ENCODE measurements around the gene SCP2.
A peak's percentile ranks its signal among the peaks of the same experiment; 100 is the strongest.

Gene SCP2

DNA sequence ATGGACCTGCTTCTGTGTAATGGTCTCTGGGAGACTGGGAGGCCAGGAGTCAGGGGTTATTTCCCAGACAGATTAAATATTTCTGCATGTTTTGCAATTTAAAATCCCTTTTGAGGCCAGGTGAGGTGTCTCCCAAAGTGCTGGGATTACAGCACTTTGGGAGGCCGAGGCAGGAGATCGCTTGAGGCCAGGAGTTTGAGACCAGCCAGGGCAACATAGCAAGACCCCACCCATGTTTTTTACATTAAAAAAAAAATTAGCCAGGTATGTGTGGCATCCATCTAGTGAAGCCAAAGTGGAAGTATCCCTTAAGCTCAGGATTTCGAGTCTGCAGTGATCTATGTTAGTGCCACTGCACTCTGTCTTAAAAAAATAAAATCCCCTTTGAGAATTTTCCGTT, 39.6 kb upstream of the SCP2 start:
- H4K20me1 ChIP-seq (ENCODE audit: insufficient read depth, low read length, poor library complexity, severe bottlenecking), result no peaks in the 10 kb centered on the region
- H3K4me3 ChIP-seq (ENCODE audit: low read length, poor library complexity, severe bottlenecking), result no peak overlapping the region
- H3K36me3 ChIP-seq (ENCODE audit: insufficient read depth, low read length), result no peaks in the 10 kb centered on the region
- no peaks in the 10 kb centered on the region for H3K4me1 ChIP-seq (ENCODE audit: insufficient read depth, low read length, poor library complexity, severe bottlenecking)
- H3K9me3 ChIP-seq (ENCODE audit: insufficient read depth, low read depth, low read length), result no peaks in the 10 kb centered on the region
- H3K9ac ChIP-seq (ENCODE audit: low read depth, low read length, poor library complexity, severe bottlenecking), result no peak overlapping the region
- H3K27me3 ChIP-seq (ENCODE audit: insufficient read depth, low read length, poor library complexity, severe bottlenecking), result no peaks in the 10 kb centered on the region
- TF ChIP-seq, protein P1, sequence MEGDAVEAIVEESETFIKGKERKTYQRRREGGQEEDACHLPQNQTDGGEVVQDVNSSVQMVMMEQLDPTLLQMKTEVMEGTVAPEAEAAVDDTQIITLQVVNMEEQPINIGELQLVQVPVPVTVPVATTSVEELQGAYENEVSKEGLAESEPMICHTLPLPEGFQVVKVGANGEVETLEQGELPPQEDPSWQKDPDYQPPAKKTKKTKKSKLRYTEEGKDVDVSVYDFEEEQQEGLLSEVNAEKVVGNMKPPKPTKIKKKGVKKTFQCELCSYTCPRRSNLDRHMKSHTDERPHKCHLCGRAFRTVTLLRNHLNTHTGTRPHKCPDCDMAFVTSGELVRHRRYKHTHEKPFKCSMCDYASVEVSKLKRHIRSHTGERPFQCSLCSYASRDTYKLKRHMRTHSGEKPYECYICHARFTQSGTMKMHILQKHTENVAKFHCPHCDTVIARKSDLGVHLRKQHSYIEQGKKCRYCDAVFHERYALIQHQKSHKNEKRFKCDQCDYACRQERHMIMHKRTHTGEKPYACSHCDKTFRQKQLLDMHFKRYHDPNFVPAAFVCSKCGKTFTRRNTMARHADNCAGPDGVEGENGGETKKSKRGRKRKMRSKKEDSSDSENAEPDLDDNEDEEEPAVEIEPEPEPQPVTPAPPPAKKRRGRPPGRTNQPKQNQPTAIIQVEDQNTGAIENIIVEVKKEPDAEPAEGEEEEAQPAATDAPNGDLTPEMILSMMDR (conservative IDR thresholded peaks at IDR 0.05; ENCODE audit: low read length), result no peak
- no peaks in the 10 kb centered on the region for H3K79me2 ChIP-seq (ENCODE audit: insufficient read depth, low read length)
- no peaks in the 10 kb centered on the region for H3K9me2 ChIP-seq (replicated peaks; ENCODE audit: low read depth, low read length)
- H3K4me2 ChIP-seq (ENCODE audit: low read depth, low read length, poor library complexity, severe bottlenecking), result no peak overlapping the region
- no peaks in the 10 kb centered on the region for H3F3A ChIP-seq (ENCODE audit: low read depth)
- H2AFZ ChIP-seq (ENCODE audit: low read length), result no peak overlapping the region

DNA sequence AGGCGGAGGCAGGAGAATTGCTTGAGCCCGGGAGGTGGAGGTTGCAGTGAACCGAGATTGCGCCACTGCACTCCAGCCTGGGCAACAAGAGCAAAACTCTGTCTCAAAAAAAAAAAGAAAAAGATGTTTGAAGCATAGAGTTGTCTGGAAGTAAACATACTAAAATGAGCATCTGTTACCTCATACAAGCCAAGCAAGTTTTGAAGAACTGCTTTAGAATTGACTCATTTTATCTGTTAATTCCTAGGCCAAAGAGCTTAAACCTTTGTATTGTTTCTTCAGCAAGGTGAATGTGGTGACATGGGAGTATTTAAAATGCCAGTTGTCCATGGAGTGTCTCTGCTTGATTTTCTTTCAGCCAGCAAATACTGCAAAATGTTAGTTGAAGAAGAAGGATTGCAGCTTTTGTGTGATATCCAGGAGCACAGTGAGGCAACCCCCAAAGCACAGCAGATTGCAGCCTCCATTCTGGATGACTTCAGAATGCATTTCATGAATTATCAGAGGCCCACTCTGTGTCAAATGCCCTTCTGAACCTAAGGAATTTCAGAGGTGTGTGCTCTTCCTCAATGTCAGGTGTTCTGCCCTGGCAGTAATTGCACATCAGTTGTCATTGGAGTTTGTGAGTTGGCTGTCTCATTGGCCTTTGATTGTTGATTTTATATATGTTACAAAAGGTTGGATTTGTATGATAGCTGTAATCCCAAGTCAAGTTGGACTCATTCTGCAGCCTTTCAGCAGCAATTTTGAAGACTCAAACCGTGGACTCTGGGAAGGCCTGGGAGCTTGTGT, 34.5 kb upstream of the SCP2 start:
- Histone ChIP-seq H3K36me3 (ENCODE audit: insufficient read depth, low read length) (no peaks in the 10 kb centered on the region), H3K9ac (ENCODE audit: low read depth, low read length, poor library complexity, severe bottlenecking) (no peak overlapping the region), H3K4me3 (ENCODE audit: low read length, poor library complexity, severe bottlenecking) (no peak overlapping the region), H3K9me2 (replicated peaks; ENCODE audit: low read depth, low read length) (no peaks in the 10 kb centered on the region), H3K4me1 (ENCODE audit: insufficient read depth, low read length, poor library complexity, severe bottlenecking) (no peaks in the 10 kb centered on the region), H3F3A (ENCODE audit: low read depth) (no peaks in the 10 kb centered on the region), H3K4me2 (ENCODE audit: low read depth, low read length, poor library complexity, severe bottlenecking) (no peak overlapping the region), H2AFZ (ENCODE audit: low read length) (peak overlapping the region; percentile 51; the same call in 1 of the 2 replicates), H3K9me3 (ENCODE audit: insufficient read depth, low read depth, low read length) (no peaks in the 10 kb centered on the region), H4K20me1 (ENCODE audit: insufficient read depth, low read length, poor library complexity, severe bottlenecking) (no peaks in the 10 kb centered on the region), H3K27me3 (ENCODE audit: insufficient read depth, low read length, poor library complexity, severe bottlenecking) (no peaks in the 10 kb centered on the region), H3K79me2 (ENCODE audit: insufficient read depth, low read length) (no peaks in the 10 kb centered on the region)
- TF ChIP-seq, protein P1 (conservative IDR thresholded peaks at IDR 0.05; ENCODE audit: low read length), result no peak
- no peak for TF ChIP-seq EZH2phosphoT487 (IDR thresholded peaks at IDR 0.05; ENCODE audit: borderline replicate concordance)

DNA sequence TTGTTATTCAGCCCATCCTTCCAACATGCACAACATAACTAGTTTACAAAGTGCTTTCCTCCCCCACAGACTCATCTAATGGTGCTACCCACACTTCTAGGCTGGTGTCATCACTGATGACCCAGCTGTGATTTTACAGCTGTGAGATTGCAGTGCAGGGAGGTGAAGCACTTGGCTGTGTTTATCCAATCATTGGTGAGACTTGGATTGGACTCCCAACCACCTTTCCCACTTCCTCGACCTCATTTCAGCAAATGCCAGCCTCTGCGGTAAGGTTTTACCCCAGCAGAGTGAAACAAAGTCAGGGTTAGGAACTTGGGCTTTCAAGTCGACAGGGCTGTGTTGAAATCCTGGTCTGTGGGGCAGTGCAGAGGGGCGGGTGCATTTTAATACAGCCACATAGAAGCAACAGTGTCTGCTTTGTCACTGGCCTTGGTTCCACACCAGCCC, 27.6 kb upstream of the SCP2 start:
- no peaks in the 10 kb centered on the region for H4K20me1 ChIP-seq (ENCODE audit: insufficient read depth, low read length, poor library complexity, severe bottlenecking)
- no peaks in the 10 kb centered on the region for H3K4me1 ChIP-seq (ENCODE audit: insufficient read depth, low read length, poor library complexity, severe bottlenecking)
- no peak overlapping the region for H2AFZ ChIP-seq (ENCODE audit: low read length)
- no peak for TF ChIP-seq EZH2phosphoT487 (IDR thresholded peaks at IDR 0.05; ENCODE audit: borderline replicate concordance)
- TF ChIP-seq, protein P1 (conservative IDR thresholded peaks at IDR 0.05; ENCODE audit: low read length), result no peak
- no peaks in the 10 kb centered on the region for H3K36me3 ChIP-seq (ENCODE audit: insufficient read depth, low read length)
- no peaks in the 10 kb centered on the region for H3K79me2 ChIP-seq (ENCODE audit: insufficient read depth, low read length)
- no peak overlapping the region for H3K4me3 ChIP-seq (ENCODE audit: low read length, poor library complexity, severe bottlenecking)
- H3K9me2 ChIP-seq (replicated peaks; ENCODE audit: low read depth, low read length), result no peaks in the 10 kb centered on the region
- H3K27me3 ChIP-seq (ENCODE audit: insufficient read depth, low read length, poor library complexity, severe bottlenecking), result no peaks in the 10 kb centered on the region
- H3K4me2 ChIP-seq (ENCODE audit: low read depth, low read length, poor library complexity, severe bottlenecking), result no peak overlapping the region
- no peaks in the 10 kb centered on the region for H3K9me3 ChIP-seq (ENCODE audit: insufficient read depth, low read depth, low read length)
- no peak overlapping the region for H3K9ac ChIP-seq (ENCODE audit: low read depth, low read length, poor library complexity, severe bottlenecking)
- no peaks in the 10 kb centered on the region for H3F3A ChIP-seq (ENCODE audit: low read depth)

Measured in Loucy (cell line).